Type B pancreatic cell (in vitro differentiated cells): ENCODE measurements around the gene STXBP6. TPM values are rescaled to one million over a fixed set of nuclear protein-coding genes. Genes with fewer than 3 reads are reported as not detected.

Experiments used
- DNase-seq: peaks from one replicate; pipeline ENCODE4 v3.0.0; 2021; ENCODE audit warnings: mixed read lengths; ENCODE audit not compliant: unreplicated experiment; ENCODE audit errors: extremely low spot score
- H3K27ac Mint-ChIP-seq: 2 replicates; pipeline ENCODE4 v1.8.0; 2021; ENCODE audit warnings: mild to moderate bottlenecking, mixed read lengths
- H3K27me3 Mint-ChIP-seq: 2 replicates; pipeline ENCODE4 v1.8.0; 2021; ENCODE audit warnings: mixed read lengths
- H3K36me3 Mint-ChIP-seq: 2 replicates; pipeline ENCODE4 v1.8.0; 2021; ENCODE audit warnings: mixed read lengths
- H3K4me1 Mint-ChIP-seq: one replicate; pipeline ENCODE4 v1.8.0; 2021; ENCODE audit warnings: mixed read lengths; ENCODE audit not compliant: unreplicated experiment
- H3K4me3 Mint-ChIP-seq: 2 replicates; pipeline ENCODE4 v1.8.0; 2021; ENCODE audit warnings: mild to moderate bottlenecking, mixed read lengths
- H3K9me3 Mint-ChIP-seq: 2 replicates; pipeline ENCODE4 v1.8.0; 2021; ENCODE audit warnings: mixed read lengths
- total RNA-seq: library from RNA; stranded (reverse); gene quantifications from 2 replicates; pipeline ENCODE4 v1.2.1, GENCODE V29; 2021; ENCODE audit warnings: low replicate concordance
- TF ChIP-seq, protein P1 (sequence below): fragments of 200-600 bp; sonication (generic); conservative IDR thresholded peaks from 2 replicates; pipeline ENCODE4 v1.5.0; 2021; ENCODE audit warnings: antibody characterized with exemption, mild to moderate bottlenecking

Gene STXBP6
- total RNA-seq, 1 donor from 2014 or later, result 17.0 TPM

DNA sequence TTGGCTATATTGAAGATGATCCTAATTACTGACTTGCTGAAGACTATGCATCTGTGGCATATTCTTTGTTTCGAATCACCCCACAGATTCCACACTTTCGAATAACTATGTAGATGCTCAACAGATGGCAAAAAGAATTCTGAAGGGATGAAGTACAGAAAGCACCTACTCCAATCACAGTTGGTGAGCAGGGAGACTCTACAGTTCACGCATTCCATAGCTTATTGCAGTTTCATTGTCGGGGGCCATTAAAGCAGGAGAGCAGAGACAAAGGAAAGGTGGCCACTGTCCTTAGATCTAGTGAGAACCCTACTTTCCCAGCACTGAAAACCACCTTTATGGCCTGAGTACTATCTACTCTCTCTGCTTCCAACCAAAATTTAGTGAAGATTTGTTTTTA, 191.9 kb downstream of the STXBP6 start:
- Mint-ChIP-seq H3K36me3 (peaks cover 5% of the 10 kb centered on the region), H3K9me3 (no peaks in the 10 kb centered on the region), H3K27me3 (no peaks in the 10 kb centered on the region), H3K4me1 (no peaks in the 10 kb centered on the region), H3K4me3 (no peak overlapping the region), H3K27ac (peak overlapping the region; percentile 13)
- TF ChIP-seq, protein P1, sequence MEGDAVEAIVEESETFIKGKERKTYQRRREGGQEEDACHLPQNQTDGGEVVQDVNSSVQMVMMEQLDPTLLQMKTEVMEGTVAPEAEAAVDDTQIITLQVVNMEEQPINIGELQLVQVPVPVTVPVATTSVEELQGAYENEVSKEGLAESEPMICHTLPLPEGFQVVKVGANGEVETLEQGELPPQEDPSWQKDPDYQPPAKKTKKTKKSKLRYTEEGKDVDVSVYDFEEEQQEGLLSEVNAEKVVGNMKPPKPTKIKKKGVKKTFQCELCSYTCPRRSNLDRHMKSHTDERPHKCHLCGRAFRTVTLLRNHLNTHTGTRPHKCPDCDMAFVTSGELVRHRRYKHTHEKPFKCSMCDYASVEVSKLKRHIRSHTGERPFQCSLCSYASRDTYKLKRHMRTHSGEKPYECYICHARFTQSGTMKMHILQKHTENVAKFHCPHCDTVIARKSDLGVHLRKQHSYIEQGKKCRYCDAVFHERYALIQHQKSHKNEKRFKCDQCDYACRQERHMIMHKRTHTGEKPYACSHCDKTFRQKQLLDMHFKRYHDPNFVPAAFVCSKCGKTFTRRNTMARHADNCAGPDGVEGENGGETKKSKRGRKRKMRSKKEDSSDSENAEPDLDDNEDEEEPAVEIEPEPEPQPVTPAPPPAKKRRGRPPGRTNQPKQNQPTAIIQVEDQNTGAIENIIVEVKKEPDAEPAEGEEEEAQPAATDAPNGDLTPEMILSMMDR, result no peak
- no peak for DNase-seq

GRCh38 chr14:24857277-24857676, 192.7 kb downstream of the STXBP6 start:
- Mint-ChIP-seq H3K4me1 (peaks cover 1% of the 10 kb centered on the region), H3K4me3 (no peak overlapping the region), H3K36me3 (peaks cover 5% of the 10 kb centered on the region), H3K9me3 (no peaks in the 10 kb centered on the region), H3K27me3 (no peaks in the 10 kb centered on the region), H3K27ac (no peak overlapping the region)
- DNase-seq, result no peak
- TF ChIP-seq, protein P1, result no peak

- Mint-ChIP-seq H3K27me3 (no peaks in the 10 kb centered on the region), H3K36me3 (peaks cover 5% of the 10 kb centered on the region), H3K4me3 (no peak overlapping the region), H3K9me3 (no peaks in the 10 kb centered on the region), H3K4me1 (peaks cover 8% of the 10 kb centered on the region), H3K27ac (no peak overlapping the region)
- TF ChIP-seq, protein P1, result no peak
- DNase-seq, result no peak
Observed at GRCh38 chr14:24853446-24853845, 196.5 kb downstream of the STXBP6 start.

DNA sequence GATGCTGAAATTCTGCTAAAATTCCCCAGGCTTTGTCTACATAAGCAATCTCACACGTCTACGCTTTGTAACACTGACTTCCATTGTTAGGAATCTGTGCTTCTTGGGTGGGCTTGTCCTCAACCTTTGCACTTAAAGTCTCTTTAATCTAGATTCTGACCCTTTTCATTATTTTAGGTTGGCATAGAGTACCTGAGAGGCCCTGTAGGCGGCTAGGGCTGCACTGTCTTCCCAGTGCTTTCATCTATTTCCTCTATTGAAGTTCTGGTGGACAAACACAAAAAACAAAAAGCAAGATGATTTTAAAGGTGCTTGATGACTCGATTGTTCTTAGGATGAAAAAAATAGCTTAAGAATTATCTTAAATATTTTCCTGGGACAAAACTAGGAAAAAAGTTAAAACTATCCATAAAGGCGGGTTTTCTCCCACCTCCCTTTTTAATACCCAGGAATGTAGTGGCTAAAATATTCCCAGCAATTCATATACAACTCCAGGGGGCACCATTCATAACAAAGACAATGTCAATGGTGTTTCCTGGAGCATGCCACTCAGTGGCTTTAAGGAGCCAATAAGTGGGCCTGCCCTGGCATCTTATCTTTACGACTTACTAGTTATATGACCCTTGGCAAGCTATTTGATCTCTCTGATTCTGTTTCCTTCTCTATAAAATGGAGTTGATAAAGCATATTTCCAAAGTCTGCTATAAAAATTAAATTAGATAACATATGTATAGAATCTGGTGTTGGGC, 197.5 kb downstream of the STXBP6 start:
- no peak overlapping the region for H3K4me3 Mint-ChIP-seq
- H3K4me1 Mint-ChIP-seq, result peaks cover 8% of the 10 kb centered on the region
- DNase-seq, result no peak
- TF ChIP-seq, protein P1, result peak; percentile 39
- H3K9me3 Mint-ChIP-seq, result no peaks in the 10 kb centered on the region
- peaks cover 5% of the 10 kb centered on the region for H3K36me3 Mint-ChIP-seq
- H3K27ac Mint-ChIP-seq, result peak overlapping the region; percentile 44
- no peaks in the 10 kb centered on the region for H3K27me3 Mint-ChIP-seq

GRCh38 chr14:24851837-24852236, 198.1 kb downstream of the STXBP6 start:
- H3K9me3 Mint-ChIP-seq, result no peaks in the 10 kb centered on the region
- no peaks in the 10 kb centered on the region for H3K27me3 Mint-ChIP-seq

More at GRCh38 chr14:24851837-24852236, 198.1 kb downstream of the STXBP6 start:
- TF ChIP-seq, protein P1, result no peak
- H3K27ac Mint-ChIP-seq, result no peak overlapping the region
- peaks cover 8% of the 10 kb centered on the region for H3K4me1 Mint-ChIP-seq
- no peak overlapping the region for H3K4me3 Mint-ChIP-seq
- H3K36me3 Mint-ChIP-seq, result peaks cover 5% of the 10 kb centered on the region
- no peak for DNase-seq
